ENCODE results near the gene DNAH8. TPM values are rescaled to one million over a fixed set of nuclear protein-coding genes. Genes with fewer than 3 reads are reported as not detected.

DNAH8 gene
- total and polyA plus RNA-seq, 2 donors (not counting 3 experiments of a cell fraction or from before 2014, with no cell fraction given), result 0.29 to 0.61 TPM

DNA sequence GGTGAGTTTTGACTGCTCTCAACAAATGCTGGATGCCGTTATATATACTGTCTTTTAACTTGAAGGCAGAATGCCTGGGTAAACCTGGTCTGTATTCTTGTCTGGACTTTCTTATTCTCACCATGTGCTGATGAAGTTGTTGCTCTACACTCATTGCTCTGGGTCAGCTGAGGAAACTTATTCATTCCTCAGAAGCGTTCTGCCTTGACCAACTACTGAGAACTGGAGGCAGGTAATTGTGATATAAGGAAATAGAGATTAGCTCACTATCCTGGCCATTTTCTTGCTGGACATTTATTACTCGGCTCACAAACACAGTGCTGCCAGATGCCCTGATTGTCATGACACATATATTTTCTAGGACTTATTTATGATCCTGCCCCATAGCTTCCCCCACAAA, 103.6 kb downstream of the DNAH8 start:
- Histone ChIP-seq H3K79me2 (ENCODE audit: control insufficient read depth, insufficient read depth, low read length) (no peaks in the 10 kb centered on the region), H2AFZ (ENCODE audit: low read depth, low read length) (no peak overlapping the region), H3K27me3 (ENCODE audit: control insufficient read depth in 2 of 2, insufficient read depth in 2 of 2, low read length in 2 of 2) (peaks cover 5% of the 10 kb centered on the region in 2 experiments), H3K9me1 (replicated peaks; ENCODE audit: control insufficient read depth, extremely low read depth, insufficient read depth, low read length) (no peaks in the 10 kb centered on the region), H3K9me3 (replicated peaks; ENCODE audit: control insufficient read depth, insufficient read depth, low read length) (no peaks in the 10 kb centered on the region), H3K4me1 (ENCODE audit: control insufficient read depth, extremely low read depth, insufficient read depth, low read length) (peaks cover 5% of the 10 kb centered on the region), H3K9ac (replicated peaks; ENCODE audit: extremely low read depth, insufficient read depth, low read length) (no peak overlapping the region), H3K27ac (ENCODE audit: insufficient read depth, low read depth, low read length) (no peak overlapping the region), H3K4me3 (replicated peaks in 1 of 3; ENCODE audit: insufficient read depth in 1 of 3, low read depth in 1 of 3, low read length in 3 of 3) (no peak overlapping the region), H4K20me1 (replicated peaks; ENCODE audit: control insufficient read depth, extremely low read depth, insufficient read depth, low read length) (no peaks in the 10 kb centered on the region), H3K4me2 (ENCODE audit: insufficient read depth, low read length) (no peak overlapping the region), H3K36me3 (ENCODE audit: control insufficient read depth in 2 of 2, extremely low read depth in 1 of 2, insufficient read depth in 2 of 2, low read length in 2 of 2) (no peaks in the 10 kb centered on the region)
- POLR2A ChIA-PET, result no interaction called here
- BruUV-seq (replicated peaks), result no TSS peak
- CTCF ChIA-PET, result no interaction called here
- TF ChIP-seq POLR2AphosphoS5 (IDR thresholded peaks at IDR 0.05; ENCODE audit: insufficient read depth, low read depth, low read length) (no peak), GATA2 (IDR thresholded peaks at IDR 0.05; ENCODE audit: insufficient read depth, insufficient read length, low read depth, low read length) (no peak), JUN (IDR thresholded peaks at IDR 0.05; ENCODE audit: borderline replicate concordance, insufficient read depth, insufficient read length, low read depth) (no peak), MYC (IDR thresholded peaks at IDR 0.05; ENCODE audit: low read depth, low read length) (no peak)
- intact Hi-C loops (cut with micrococcal nuclease), result no loop called here
- dilution Hi-C loops (cut with MboI; ENCODE audit: extremely low pct_ligation_motif_present, low sequenced_read_pairs), result no loop called here
- no peak for DNase-seq (ENCODE audit: low read depth, low spot score)
- no peak for FAIRE-seq

DNA sequence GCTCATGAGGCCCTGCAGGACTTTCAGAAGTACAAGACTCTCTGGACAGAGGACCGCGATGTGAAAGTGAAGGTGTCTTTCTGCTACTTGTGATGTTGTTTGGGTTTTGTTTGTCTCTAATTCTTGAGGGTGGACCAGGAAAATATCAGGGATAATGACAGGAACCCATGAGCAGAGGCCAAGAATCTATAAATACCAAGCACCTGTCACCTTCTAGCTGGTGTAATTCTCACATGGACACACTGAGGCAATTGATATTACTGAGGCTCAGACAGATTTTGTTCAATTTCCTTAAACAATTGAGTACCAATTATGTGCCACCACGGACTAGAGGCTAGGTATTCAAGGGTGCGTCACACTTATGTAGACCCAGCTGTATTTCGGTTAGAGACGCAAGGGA, 107.9 kb downstream of the DNAH8 start:
- dilution Hi-C loops (cut with MboI; ENCODE audit: extremely low pct_ligation_motif_present, low sequenced_read_pairs), result no loop called here
- H3K4me1 ChIP-seq (ENCODE audit: control insufficient read depth, extremely low read depth, insufficient read depth, low read length), result no peaks in the 10 kb centered on the region
- H3K79me2 ChIP-seq (ENCODE audit: control insufficient read depth, insufficient read depth, low read length), result no peaks in the 10 kb centered on the region
- TF ChIP-seq EZH2 (IDR thresholded peaks at IDR 0.05; ENCODE audit: borderline replicate concordance, low read depth, low read length, severe bottlenecking) (no peak), MYC (IDR thresholded peaks at IDR 0.05; ENCODE audit: low read depth, low read length) (no peak), JUN (IDR thresholded peaks at IDR 0.05; ENCODE audit: borderline replicate concordance, insufficient read depth, insufficient read length, low read depth) (no peak), GATA2 (IDR thresholded peaks at IDR 0.05; ENCODE audit: insufficient read depth, insufficient read length, low read depth, low read length) (no peak), POLR2AphosphoS5 (IDR thresholded peaks at IDR 0.05; ENCODE audit: insufficient read depth, low read depth, low read length) (no peak), POLR2A (IDR thresholded peaks at IDR 0.05; ENCODE audit: low read depth, low read length) (no peak), FOS (IDR thresholded peaks at IDR 0.05; ENCODE audit: borderline replicate concordance, insufficient read depth, low read length) (no peak)
- TF ChIP-seq, protein P1, sequence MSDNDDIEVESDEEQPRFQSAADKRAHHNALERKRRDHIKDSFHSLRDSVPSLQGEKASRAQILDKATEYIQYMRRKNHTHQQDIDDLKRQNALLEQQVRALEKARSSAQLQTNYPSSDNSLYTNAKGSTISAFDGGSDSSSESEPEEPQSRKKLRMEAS (IDR thresholded peaks at IDR 0.05; ENCODE audit: insufficient read depth, insufficient read length), result no peak
- TF ChIP-seq, protein P2, sequence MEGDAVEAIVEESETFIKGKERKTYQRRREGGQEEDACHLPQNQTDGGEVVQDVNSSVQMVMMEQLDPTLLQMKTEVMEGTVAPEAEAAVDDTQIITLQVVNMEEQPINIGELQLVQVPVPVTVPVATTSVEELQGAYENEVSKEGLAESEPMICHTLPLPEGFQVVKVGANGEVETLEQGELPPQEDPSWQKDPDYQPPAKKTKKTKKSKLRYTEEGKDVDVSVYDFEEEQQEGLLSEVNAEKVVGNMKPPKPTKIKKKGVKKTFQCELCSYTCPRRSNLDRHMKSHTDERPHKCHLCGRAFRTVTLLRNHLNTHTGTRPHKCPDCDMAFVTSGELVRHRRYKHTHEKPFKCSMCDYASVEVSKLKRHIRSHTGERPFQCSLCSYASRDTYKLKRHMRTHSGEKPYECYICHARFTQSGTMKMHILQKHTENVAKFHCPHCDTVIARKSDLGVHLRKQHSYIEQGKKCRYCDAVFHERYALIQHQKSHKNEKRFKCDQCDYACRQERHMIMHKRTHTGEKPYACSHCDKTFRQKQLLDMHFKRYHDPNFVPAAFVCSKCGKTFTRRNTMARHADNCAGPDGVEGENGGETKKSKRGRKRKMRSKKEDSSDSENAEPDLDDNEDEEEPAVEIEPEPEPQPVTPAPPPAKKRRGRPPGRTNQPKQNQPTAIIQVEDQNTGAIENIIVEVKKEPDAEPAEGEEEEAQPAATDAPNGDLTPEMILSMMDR (IDR thresholded peaks at IDR 0.05; ENCODE audit: extremely low read depth in 1 of 2, insufficient read depth in 1 of 2, low read depth in 1 of 2, low read length in 2 of 2), result no peak
- H4K20me1 ChIP-seq (replicated peaks; ENCODE audit: control insufficient read depth, extremely low read depth, insufficient read depth, low read length), result no peaks in the 10 kb centered on the region
- FAIRE-seq (no peak), DNase-seq (ENCODE audit: low read depth, low spot score) (no peak)
- no peak overlapping the region for H2AFZ ChIP-seq (ENCODE audit: low read depth, low read length)
- no peaks in the 10 kb centered on the region for H3K36me3 ChIP-seq (ENCODE audit: control insufficient read depth in 2 of 2, extremely low read depth in 1 of 2, insufficient read depth in 2 of 2, low read length in 2 of 2)
- H3K9ac ChIP-seq (replicated peaks; ENCODE audit: extremely low read depth, insufficient read depth, low read length), result no peak overlapping the region
- no peaks in the 10 kb centered on the region for H3K9me1 ChIP-seq (replicated peaks; ENCODE audit: control insufficient read depth, extremely low read depth, insufficient read depth, low read length)
- POLR2A ChIA-PET, result no interaction called here
- H3K4me3 ChIP-seq (replicated peaks in 1 of 3; ENCODE audit: insufficient read depth in 1 of 3, low read depth in 1 of 3, low read length in 3 of 3), result no peak overlapping the region
- intact Hi-C loops (cut with micrococcal nuclease), result no loop called here
- H3K9me3 ChIP-seq (replicated peaks; ENCODE audit: control insufficient read depth, insufficient read depth, low read length), result no peaks in the 10 kb centered on the region
- no TSS peak for BruUV-seq (replicated peaks)
- no peak overlapping the region for H3K4me2 ChIP-seq (ENCODE audit: insufficient read depth, low read length)
- CTCF ChIA-PET, result interaction anchor here (1.1 kb wide), 1 partner anchor 9 kb away, joined by 3 read pairs; no protein-coding TSS in a partner anchor
- peaks cover 2 to 5% of the 10 kb centered on the region in 2 experiments for H3K27me3 ChIP-seq (ENCODE audit: control insufficient read depth in 2 of 2, insufficient read depth in 2 of 2, low read length in 2 of 2)
- no peak overlapping the region for H3K27ac ChIP-seq (ENCODE audit: insufficient read depth, low read depth, low read length)
